Measurements from ENCODE around the gene CAMK2N2. TPM values are rescaled to one million over a fixed set of nuclear protein-coding genes. Genes with fewer than 3 reads are reported as not detected.

CAMK2N2 gene
- total RNA-seq, 1 experiment from 2014 or later = 5.7 TPM

- no peak within 1 kb of the TSS for H3K27ac ChIP-seq (ENCODE audit: low read length)
- POLR2A ChIA-PET = interaction anchor here (0.6 kb wide), 2 partner anchors 21 to 46 kb away, joined by 3 to 5 read pairs; no protein-coding TSS in a partner anchor
- H3K27me3 ChIP-seq (ENCODE audit: control insufficient read depth, insufficient read depth, low read length) = peaks cover 14% of the 10 kb centered on the region; the same call in 1 of the 2 replicates
- no peak for TF ChIP-seq SIN3A (IDR thresholded peaks at IDR 0.05; ENCODE audit: borderline replicate concordance, insufficient read depth, low read depth, low read length)
- no peak for TF ChIP-seq REST (IDR thresholded peaks at IDR 0.05; ENCODE audit: insufficient read depth in 1 of 2, low read depth in 2 of 2, low read length in 1 of 2)
- no peak for TF ChIP-seq POLR2AphosphoS5 (IDR thresholded peaks at IDR 0.05; ENCODE audit: low read depth, low read length)
- TF ChIP-seq CTCF (IDR thresholded peaks at IDR 0.05) = no peak; the same call in 1 of the 2 replicates
- TF ChIP-seq TCF7L2 (IDR thresholded peaks at IDR 0.05; ENCODE audit: low read depth, low read length) = no peak
- ATAC-seq (peak; percentile 90), DNase-seq (ENCODE audit: low read depth, low spot score) (no peak)
- H3K9me3 ChIP-seq (ENCODE audit: control insufficient read depth, insufficient read depth, low read depth, low read length) = no peaks in the 10 kb centered on the region
- H3K36me3 ChIP-seq (ENCODE audit: control insufficient read depth, insufficient read depth, low read length) = peaks cover 2% of the 10 kb centered on the region; the same call in 1 of the 2 replicates
- H3K4me1 ChIP-seq (ENCODE audit: control insufficient read depth, insufficient read depth, low read length) = no peaks in the 10 kb centered on the region; the same call in 1 of the 2 replicates
- no TSS peak for BruUV-seq (replicated peaks)
- in situ Hi-C loops (cut with HindIII; ENCODE audit: low pct_unique_long_range_greater_than_20kb, low sequenced_read_pairs) (no loop called here), intact Hi-C loops (cut with micrococcal nuclease; ENCODE audit: unreplicated experiment) (no loop called here)
- CTCF ChIA-PET = no interaction called here
- peak within 1 kb of the TSS; percentile 41 to 60 for H3K4me3 ChIP-seq (ENCODE audit: low read depth in 2 of 2, low read length in 2 of 2)
These were observed 31.8 kb downstream of the CAMK2N2 start, which contains the start of gene VWA5B2 for GRCh38 chr3:184229394-184230080. TSS of gene VWA5B2 (plus strand) at chr3:184229585. CDS start at chr3:184230529, 944 bp downstream.

- no peak for DNase-seq (ENCODE audit: low read depth, low spot score)
- intact Hi-C loops (cut with micrococcal nuclease; ENCODE audit: unreplicated experiment) (no loop called here), in situ Hi-C loops (cut with HindIII; ENCODE audit: low pct_unique_long_range_greater_than_20kb, low sequenced_read_pairs) (no loop called here)
- Histone ChIP-seq H3K4me1 (ENCODE audit: control insufficient read depth, insufficient read depth, low read length) (no peaks in the 10 kb centered on the region), H3K27me3 (ENCODE audit: control insufficient read depth, insufficient read depth, low read length) (peaks cover 14% of the 10 kb centered on the region; the same call in 1 of the 2 replicates), H3K9me3 (ENCODE audit: control insufficient read depth, insufficient read depth, low read depth, low read length) (no peaks in the 10 kb centered on the region), H3K4me3 (ENCODE audit: low read depth in 2 of 2, low read length in 2 of 2) (peak overlapping the region in 1 of 2 experiments; percentile 60; a peak in 3 of 4 replicates), H3K36me3 (ENCODE audit: control insufficient read depth, insufficient read depth, low read length) (peaks cover 2% of the 10 kb centered on the region; the same call in 1 of the 2 replicates), H3K27ac (ENCODE audit: low read length) (no peak overlapping the region)
- no peak for TF ChIP-seq REST (IDR thresholded peaks at IDR 0.05; ENCODE audit: insufficient read depth in 1 of 2, low read depth in 2 of 2, low read length in 1 of 2)
- TF ChIP-seq SIN3A (IDR thresholded peaks at IDR 0.05; ENCODE audit: borderline replicate concordance, insufficient read depth, low read depth, low read length) = no peak
- TF ChIP-seq TCF7L2 (IDR thresholded peaks at IDR 0.05; ENCODE audit: low read depth, low read length) = no peak
- ChIA-PET POLR2A (no interaction called here), CTCF (interaction anchor here (0.7 to 2.5 kb wide), 6 partner anchors 13 to 59 kb away, joined by 4 to 7 read pairs (median 4); partner anchors contain the start of gene EEF1AKMT4)
- BruUV-seq (replicated peaks) = no TSS peak
- ATAC-seq = no peak
These were observed 32.8 kb downstream of the CAMK2N2 start for GRCh38 chr3:184228376-184229137.
